ENCODE measurements around the gene ZNF804B.

The ZNF804B gene

GRCh38 chr7:88759230-88760135 lies at the start of gene ZNF804B:
TSS of gene ZNF804B (plus strand) at chr7:88759700. CDS start at chr7:88759977, 277 bp downstream.
- TF ChIP-seq CTCF (IDR thresholded peaks at IDR 0.05) (peak; percentile 34; the same call in 1 of the 2 replicates), ZFX (IDR thresholded peaks at IDR 0.05; ENCODE audit: borderline replicate concordance) (no peak)
- H3K27ac ChIP-seq: no peak within 1 kb of the TSS

- H3K27ac ChIP-seq: no peak overlapping the region
- TF ChIP-seq CTCF (IDR thresholded peaks at IDR 0.05): no peak
- no peak for TF ChIP-seq ZFX (IDR thresholded peaks at IDR 0.05; ENCODE audit: borderline replicate concordance)
Measured at GRCh38 chr7:88735920-88736319, 23.6 kb upstream of the ZNF804B start.

- no peak for TF ChIP-seq ZFX (IDR thresholded peaks at IDR 0.05; ENCODE audit: borderline replicate concordance)
- TF ChIP-seq CTCF (IDR thresholded peaks at IDR 0.05): no peak
- no peak overlapping the region for H3K27ac ChIP-seq
Measured at GRCh38 chr7:88737632-88738031, 21.9 kb upstream of the ZNF804B start.

GRCh38 chr7:88746126-88746525 lies 13.4 kb upstream of the ZNF804B start:
- no peak for TF ChIP-seq CTCF (IDR thresholded peaks at IDR 0.05)
- no peak for TF ChIP-seq ZFX (IDR thresholded peaks at IDR 0.05; ENCODE audit: borderline replicate concordance)
- no peak overlapping the region for H3K27ac ChIP-seq

GRCh38 chr7:88756802-88757201 lies 2.7 kb upstream of the ZNF804B start:
- H3K27ac ChIP-seq: no peak overlapping the region
- TF ChIP-seq CTCF (IDR thresholded peaks at IDR 0.05): no peak
- TF ChIP-seq ZFX (IDR thresholded peaks at IDR 0.05; ENCODE audit: borderline replicate concordance): no peak

GRCh38 chr7:88757371-88757770 lies 2.1 kb upstream of the ZNF804B start:
- no peak for TF ChIP-seq CTCF (IDR thresholded peaks at IDR 0.05)
- no peak for TF ChIP-seq ZFX (IDR thresholded peaks at IDR 0.05; ENCODE audit: borderline replicate concordance)

More at GRCh38 chr7:88757371-88757770, 2.1 kb upstream of the ZNF804B start:
- no peak overlapping the region for H3K27ac ChIP-seq

All from 22Rv1 (cell line).